Measurements from ENCODE around the gene FCRL6.

- TF ChIP-seq, protein P1, sequence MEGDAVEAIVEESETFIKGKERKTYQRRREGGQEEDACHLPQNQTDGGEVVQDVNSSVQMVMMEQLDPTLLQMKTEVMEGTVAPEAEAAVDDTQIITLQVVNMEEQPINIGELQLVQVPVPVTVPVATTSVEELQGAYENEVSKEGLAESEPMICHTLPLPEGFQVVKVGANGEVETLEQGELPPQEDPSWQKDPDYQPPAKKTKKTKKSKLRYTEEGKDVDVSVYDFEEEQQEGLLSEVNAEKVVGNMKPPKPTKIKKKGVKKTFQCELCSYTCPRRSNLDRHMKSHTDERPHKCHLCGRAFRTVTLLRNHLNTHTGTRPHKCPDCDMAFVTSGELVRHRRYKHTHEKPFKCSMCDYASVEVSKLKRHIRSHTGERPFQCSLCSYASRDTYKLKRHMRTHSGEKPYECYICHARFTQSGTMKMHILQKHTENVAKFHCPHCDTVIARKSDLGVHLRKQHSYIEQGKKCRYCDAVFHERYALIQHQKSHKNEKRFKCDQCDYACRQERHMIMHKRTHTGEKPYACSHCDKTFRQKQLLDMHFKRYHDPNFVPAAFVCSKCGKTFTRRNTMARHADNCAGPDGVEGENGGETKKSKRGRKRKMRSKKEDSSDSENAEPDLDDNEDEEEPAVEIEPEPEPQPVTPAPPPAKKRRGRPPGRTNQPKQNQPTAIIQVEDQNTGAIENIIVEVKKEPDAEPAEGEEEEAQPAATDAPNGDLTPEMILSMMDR (IDR thresholded peaks at IDR 0.05), result no peak
- TF ChIP-seq TCF7L2 (IDR thresholded peaks at IDR 0.05; ENCODE audit: low read depth, low read length) (no peak), POLR2AphosphoS5 (IDR thresholded peaks at IDR 0.05; ENCODE audit: low read depth, low read length) (no peak)
These were observed 26.0 kb downstream of the FCRL6 start for GRCh38 chr1:159828176-159828575.
